Stimulated activated CD4-positive, alpha-beta T cell treated with anti-CD3 and anti-CD28 coated beads, Interleukin-15, amount 100 ng/mL, for 1 hour (primary cell): ENCODE measurements around the gene PVR.
A peak's percentile ranks its signal among the peaks of the same experiment; 100 is the strongest.
"Not testable (repeated sequence)": the region's sequence is repeated elsewhere in the genome, so short reads cannot be mapped to it uniquely, and the experiment has no call there.

ENCODE experiments used
- DNase-seq, 2 donors: peaks; one replicate each; pipeline ENCODE4 v3.0.0-alpha.2; 2020; ENCODE audit warnings: low read depth in 1 of 2, low spot score in 1 of 2

Gene PVR, protein sequence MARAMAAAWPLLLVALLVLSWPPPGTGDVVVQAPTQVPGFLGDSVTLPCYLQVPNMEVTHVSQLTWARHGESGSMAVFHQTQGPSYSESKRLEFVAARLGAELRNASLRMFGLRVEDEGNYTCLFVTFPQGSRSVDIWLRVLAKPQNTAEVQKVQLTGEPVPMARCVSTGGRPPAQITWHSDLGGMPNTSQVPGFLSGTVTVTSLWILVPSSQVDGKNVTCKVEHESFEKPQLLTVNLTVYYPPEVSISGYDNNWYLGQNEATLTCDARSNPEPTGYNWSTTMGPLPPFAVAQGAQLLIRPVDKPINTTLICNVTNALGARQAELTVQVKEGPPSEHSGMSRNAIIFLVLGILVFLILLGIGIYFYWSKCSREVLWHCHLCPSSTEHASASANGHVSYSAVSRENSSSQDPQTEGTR

DNA sequence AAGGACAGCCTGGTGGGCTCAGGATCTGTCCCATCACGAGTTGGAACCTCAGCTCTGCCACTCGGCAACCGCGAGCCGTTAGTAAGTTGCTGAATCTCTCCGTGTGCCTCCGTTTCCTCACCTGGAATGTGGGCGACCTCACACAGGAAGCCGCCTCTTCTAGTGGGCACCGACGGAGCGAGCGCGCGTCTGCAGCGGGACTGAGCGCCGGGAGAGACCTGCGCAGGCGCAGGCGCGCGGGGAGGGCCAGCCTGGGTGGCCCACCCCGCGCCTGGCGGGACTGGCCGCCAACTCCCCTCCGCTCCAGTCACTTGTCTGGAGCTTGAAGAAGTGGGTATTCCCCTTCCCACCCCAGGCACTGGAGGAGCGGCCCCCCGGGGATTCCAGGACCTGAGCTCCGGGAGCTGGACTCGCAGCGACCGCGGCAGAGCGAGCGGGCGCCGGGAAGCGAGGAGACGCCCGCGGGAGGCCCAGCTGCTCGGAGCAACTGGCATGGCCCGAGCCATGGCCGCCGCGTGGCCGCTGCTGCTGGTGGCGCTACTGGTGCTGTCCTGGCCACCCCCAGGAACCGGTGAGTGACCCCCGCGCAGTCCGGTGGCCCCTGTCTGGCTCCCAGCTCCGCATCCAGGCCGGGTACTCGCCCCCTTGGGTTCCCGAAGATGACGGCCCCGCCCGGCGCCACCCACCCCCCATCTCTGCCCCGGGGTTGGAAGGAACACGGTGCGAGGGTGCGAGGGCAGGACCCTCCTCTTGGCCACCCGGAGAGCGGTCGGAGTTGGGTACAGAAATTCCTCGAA, at the start of gene PVR:
Gene PVR (plus strand): TSS at position 306 of the 797 bp plus-strand sequence. CDS start 187 bp downstream, at position 493.
- DNase-seq: peak in 1 of 2 donors; percentile 18

DNA sequence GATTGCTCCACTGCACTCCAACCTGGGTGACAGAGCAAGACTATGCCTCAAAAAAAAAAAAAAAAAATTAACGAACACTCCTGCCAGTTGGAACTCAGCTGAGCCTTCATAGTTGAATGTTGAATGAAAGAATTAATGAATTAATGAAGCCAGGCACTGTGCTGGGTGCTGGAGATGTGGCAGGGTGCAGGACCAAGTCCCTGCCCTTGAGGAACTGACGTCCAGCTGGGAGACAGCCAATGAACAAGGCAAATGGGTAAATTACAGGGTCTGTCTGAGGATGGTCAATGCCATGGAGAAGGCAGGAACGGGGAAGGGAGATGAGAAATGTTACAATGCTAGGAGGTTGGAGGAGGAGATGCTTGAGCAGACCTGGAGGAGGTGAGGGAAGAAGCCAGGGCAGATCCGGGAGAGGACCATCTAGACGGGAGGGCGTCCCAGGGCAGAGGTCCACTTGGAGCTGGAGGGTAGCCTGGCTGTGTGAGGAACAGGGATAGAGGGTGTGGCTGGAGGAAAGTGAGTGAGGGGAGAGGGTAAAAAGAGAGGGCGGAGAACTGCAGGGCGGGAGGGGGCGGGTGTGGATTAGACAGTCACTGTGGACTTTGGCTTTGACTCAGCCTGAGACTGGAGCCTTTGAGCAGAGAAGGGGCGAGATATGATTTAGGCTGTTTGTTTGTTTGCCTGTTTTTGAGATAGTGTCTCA, 47.1 kb upstream of the PVR start:
- no peak for DNase-seq

GRCh38 chr19:44597131-44597491, 46.6 kb upstream of the PVR start:
- no peak for DNase-seq

DNA sequence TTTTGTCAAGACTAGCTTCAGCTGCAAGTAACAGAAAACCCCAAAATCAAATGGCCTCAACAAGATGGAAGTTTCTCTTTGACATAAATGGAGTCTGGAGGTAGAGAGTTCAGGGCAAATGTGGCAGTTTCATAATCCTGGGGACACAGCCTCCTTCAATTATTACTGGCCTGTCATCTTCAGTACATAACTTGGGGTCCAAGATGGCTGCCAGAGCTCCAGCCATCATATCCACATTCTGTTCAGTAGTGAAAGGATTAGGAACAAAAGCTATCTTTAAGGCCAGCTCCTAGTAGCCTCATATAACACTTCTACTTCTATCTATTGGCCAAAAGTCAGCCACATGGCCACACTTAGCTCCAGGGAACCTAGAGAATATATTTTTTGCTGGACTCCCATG, 45.4 kb upstream of the PVR start:
- no peak for DNase-seq

DNA sequence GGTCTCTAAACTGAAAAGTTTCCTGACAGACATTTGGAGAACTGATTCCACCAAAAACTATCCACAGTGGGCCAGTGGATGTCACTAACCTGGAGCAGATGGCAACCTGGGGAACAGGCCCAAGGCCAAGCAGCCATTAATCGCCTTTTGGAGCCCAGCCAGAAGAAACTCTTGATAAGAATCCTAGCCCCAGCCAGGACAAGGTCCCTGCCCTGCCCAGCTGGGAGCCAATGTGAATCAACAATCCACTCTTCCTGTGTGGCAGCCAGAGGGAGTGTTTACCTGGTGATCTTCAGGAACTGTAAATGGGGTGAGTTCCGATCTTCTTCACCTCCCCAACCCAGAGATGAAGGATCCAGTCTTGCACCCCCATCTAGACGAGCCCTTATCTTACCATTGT, 44.8 kb upstream of the PVR start:
- no peak for DNase-seq

GRCh38 chr19:44600466-44600865, 43.2 kb upstream of the PVR start:
- DNase-seq: no peak

DNA sequence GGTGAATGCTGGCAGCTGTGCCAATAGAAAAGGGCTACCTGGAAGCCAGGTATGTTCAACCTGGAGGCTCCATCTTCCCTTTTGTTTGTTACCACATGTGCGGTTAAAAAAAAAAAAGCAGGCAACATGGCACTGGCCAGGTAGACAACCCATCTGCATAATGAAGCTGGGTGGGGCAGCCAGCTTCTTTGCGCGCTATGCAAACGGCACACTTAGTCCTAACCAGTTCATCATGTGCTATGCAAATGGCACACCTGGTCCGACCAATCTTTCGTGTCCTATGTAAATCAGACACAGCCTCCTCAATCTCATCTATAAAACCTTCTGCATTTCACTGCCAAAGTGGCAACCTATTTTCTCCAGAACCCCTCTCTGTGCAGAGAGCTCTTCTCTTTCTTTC, 41.6 kb upstream of the PVR start:
- no peak for DNase-seq

GRCh38 chr19:44603201-44603945, 40.3 kb upstream of the PVR start:
- DNase-seq: no peak

- DNase-seq: no peak
Measured at GRCh38 chr19:44604241-44604640, 39.5 kb upstream of the PVR start.

DNA sequence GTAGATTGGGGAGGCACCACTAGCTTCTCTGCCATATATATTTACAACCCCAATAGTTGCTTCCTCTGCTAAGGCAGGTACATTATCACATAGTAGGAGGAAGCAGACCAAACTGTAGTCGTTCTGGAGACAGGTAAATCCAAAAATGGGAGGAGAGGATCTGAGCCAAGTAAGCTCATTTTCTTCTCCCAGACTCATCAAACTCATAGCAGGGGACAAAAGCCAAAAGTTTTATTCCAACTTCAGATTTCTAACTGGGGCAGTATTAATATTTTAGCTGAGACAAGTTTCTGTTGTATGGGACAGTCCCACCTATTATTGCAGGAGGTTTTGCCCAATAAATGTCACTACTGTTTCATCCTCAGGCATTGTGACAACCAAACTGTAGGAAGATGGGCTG, 38.2 kb upstream of the PVR start:
- DNase-seq: no peak

GRCh38 chr19:44607049-44607448, 36.7 kb upstream of the PVR start:
- DNase-seq: no peak

- DNase-seq: no peak
Measured at GRCh38 chr19:44607917-44608316, 35.8 kb upstream of the PVR start.

GRCh38 chr19:44608391-44608821, 35.3 kb upstream of the PVR start:
- no peak for DNase-seq

- no peak for DNase-seq
Measured at GRCh38 chr19:44609219-44609618, 34.5 kb upstream of the PVR start.

GRCh38 chr19:44610497-44610896, 33.2 kb upstream of the PVR start:
- not testable (repeated sequence) for DNase-seq

- no peak for DNase-seq
Measured at GRCh38 chr19:44611812-44612295, 31.9 kb upstream of the PVR start.

DNA sequence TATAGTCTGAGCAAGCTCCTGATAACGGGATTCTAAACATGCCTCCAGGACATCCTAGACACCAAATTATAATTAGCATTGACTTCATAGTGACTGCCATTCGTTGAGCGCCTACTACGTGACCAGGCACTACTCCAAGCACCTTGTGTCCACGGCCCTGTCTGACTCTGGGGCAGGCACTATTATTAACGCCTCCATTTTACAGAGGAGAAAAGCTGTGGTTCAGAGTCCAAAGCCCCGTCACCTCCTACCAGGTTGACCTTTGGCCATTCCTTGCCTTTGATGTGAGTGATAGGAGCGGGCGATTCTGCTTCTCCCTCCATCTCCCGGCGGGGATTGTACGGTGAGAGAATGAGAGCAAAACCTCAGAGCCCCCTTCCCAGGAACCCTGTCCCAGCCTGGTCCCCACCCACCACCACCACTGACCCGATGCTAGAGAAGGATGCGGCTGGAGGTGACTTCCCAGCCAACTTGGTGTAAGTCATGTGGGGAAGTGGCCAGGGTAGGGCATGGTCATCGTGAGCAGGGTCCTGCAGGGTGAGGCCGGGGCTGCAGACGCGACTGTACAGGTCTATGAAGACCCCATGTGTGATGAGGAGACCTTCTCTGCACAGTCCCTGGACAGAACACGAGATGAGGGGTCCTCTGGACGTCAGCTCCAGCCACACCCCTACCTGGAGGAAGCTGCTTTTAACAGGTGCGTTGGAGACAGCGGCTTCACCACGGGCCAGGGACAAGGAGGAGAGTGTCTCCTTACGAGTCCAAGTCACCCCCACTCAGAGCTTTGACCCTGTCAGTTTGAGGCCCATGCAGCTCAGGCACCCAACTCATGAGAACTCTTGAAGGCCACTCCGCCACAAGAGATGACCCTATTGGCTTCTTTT, 30.2 kb upstream of the PVR start, which contains the start of gene IGSF23:
Gene IGSF23 (plus strand): TSS at position 269 of the 884 bp plus-strand sequence. CDS start 83 bp downstream, at position 352.
- no peak for DNase-seq

GRCh38 chr19:44614313-44614712, 29.4 kb upstream of the PVR start:
- no peak for DNase-seq

DNA sequence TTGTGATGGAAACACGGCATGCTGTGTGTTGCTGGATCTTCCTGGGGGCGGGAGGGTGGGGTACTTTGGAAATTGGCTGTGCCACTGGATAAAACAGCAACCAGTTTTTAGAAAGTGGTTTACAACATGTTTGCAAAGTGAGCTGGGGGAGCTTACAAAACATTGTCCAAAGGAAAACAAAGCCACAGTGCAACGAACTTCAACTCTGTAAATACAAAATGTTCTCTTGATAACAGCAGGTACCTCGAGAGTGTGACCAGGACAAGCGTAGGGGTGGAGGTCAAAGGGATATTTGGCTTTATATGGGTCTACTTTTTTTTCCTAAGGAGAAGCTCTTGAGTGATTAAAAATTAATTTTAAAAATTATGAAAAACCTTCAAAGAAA, 27.9 kb upstream of the PVR start:
- no peak for DNase-seq
